ENCODE data around the gene BCL6B.

The BCL6B gene

DNA sequence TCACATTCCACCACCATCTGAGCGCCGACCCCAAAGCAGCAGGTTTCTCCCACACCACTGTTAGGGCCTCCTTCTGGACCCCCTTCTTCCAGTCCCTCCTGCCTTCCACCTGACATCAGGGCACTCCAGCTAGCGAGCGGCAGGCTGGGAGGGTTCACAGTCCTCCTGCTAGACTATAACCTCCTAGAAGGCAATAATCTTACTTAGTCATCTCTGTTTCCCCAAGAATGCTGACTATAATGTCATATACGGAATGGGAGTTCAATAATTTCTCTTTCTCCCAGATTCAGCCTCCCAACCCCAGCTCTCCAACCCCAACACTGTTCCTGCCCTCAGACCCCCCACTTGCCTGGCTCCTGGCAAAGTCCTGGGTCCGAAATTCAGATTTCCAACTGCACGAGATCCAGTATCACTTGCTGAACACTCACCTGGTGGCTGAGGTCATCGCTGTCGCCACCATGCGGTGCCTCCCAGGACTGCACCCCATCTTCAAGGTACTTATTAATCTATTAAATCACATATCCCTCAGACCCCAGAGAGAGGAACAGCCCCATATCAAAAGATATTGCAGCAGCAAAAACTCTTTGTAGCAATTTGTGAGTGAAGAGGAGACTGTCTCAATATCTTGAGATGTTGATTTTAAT lies 21.4 kb upstream of the BCL6B start:
- Mint-ChIP-seq H3K4me1 (ENCODE audit: low read depth) (peaks cover 15% of the 10 kb centered on the region), H3K4me3 (no peak overlapping the region), H3K27me3 (no peaks in the 10 kb centered on the region), H3K27ac (no peak overlapping the region), H3K36me3 (ENCODE audit: low read depth) (peaks cover 72% of the 10 kb centered on the region), H3K9me3 (no peaks in the 10 kb centered on the region)
- peak; percentile 64 for DNase-seq

DNA sequence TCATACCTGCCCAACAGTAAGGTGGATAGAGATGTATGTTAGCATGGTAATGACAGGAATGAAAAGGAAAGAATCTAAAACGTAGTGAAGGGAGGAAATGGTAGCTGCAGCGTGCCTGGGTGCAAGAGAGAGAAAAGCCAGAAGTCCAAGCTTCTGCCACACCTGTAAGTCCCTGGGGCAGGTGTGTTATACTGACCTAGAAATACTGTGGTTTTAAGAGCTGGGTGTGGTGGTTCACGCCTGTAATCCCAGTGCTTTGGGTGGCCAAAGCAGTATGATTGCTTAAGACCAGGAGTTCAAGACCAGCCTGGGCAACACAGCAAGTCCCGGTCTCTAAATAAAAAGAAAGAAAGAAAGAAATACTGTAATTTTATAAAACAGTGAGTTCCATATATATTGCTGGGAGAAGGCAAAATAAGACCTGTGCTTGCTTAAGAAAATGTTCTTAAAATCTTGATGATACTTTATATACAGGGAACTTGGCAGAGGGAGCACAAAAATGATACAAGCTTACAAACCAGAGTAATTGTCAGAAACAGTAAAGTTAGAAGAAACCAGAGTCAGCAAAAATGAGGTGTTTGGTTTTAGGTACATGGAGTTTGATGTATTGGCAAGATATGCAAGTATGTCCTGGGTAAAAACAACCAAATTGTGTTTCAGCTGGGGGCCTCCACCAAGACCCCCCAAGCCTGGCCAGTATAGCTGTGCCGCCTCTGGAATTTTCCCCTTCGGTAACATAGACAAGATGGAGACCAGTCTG lies 20.4 kb upstream of the BCL6B start:
- peak overlapping the region; percentile 13 for H3K27ac Mint-ChIP-seq
- H3K9me3 Mint-ChIP-seq: no peaks in the 10 kb centered on the region
- peaks cover 17% of the 10 kb centered on the region for H3K4me1 Mint-ChIP-seq (ENCODE audit: low read depth)
- H3K27me3 Mint-ChIP-seq: no peaks in the 10 kb centered on the region
- DNase-seq: no peak
- H3K36me3 Mint-ChIP-seq (ENCODE audit: low read depth): peaks cover 72% of the 10 kb centered on the region
- H3K4me3 Mint-ChIP-seq: no peak overlapping the region

GRCh38 chr17:7003745-7004144 lies 19.1 kb upstream of the BCL6B start:
- Mint-ChIP-seq H3K36me3 (ENCODE audit: low read depth) (peaks cover 66% of the 10 kb centered on the region), H3K4me3 (no peak overlapping the region), H3K4me1 (ENCODE audit: low read depth) (peaks cover 16% of the 10 kb centered on the region), H3K9me3 (no peaks in the 10 kb centered on the region), H3K27ac (no peak overlapping the region), H3K27me3 (no peaks in the 10 kb centered on the region)
- DNase-seq: no peak

GRCh38 chr17:7004398-7005253 lies 18.2 kb upstream of the BCL6B start:
- peak; percentile 49 for DNase-seq
- Mint-ChIP-seq H3K36me3 (ENCODE audit: low read depth) (peaks cover 65% of the 10 kb centered on the region), H3K27me3 (no peaks in the 10 kb centered on the region), H3K4me1 (ENCODE audit: low read depth) (peaks cover 25% of the 10 kb centered on the region), H3K9me3 (no peaks in the 10 kb centered on the region), H3K4me3 (no peak overlapping the region), H3K27ac (peak overlapping the region; percentile 16)

DNA sequence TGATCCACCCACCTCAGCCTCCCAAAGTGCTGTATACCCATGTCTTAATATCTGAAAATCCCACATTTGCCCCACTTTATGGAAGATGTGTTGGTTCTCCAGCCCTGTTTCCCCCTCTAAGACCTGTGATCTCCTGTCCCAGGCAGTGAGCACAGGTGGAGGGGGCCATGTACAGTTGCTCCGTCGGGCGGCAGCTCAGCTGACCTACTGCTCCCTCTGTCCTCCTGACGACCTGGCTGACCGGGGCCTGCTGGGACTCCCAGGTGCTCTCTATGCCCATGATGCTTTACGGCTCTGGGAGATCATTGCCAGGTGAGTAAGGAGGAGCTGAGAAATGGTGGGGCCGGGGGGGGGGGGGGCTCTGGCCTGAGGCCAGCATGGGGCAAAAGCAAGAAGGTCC lies 17.1 kb upstream of the BCL6B start:
- no peak overlapping the region for H3K27ac Mint-ChIP-seq
- no peaks in the 10 kb centered on the region for H3K27me3 Mint-ChIP-seq
- peaks cover 36% of the 10 kb centered on the region for H3K4me1 Mint-ChIP-seq (ENCODE audit: low read depth)
- H3K4me3 Mint-ChIP-seq: no peak overlapping the region
- no peaks in the 10 kb centered on the region for H3K9me3 Mint-ChIP-seq
- H3K36me3 Mint-ChIP-seq (ENCODE audit: low read depth): peaks cover 63% of the 10 kb centered on the region
- no peak for DNase-seq

DNA sequence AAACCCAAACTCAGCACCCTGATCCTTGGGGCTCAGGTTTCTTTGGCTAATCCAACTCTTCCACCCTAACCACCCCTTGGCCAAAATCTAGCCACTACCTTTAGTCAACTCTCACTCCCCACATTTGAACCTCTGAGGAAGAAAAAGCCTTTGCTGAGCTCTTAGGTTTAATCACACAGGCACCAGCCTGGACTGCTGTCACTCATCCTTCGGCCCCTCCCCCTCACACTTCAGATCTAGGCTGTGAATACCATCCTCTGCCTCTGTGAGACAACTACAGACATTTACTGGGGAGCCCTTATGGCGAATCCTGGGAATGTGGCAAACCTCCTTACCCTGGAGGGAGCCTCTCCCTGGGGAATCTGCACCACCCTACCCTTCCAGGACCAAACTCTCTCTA lies 15.7 kb upstream of the BCL6B start:
- Mint-ChIP-seq H3K4me3 (no peak overlapping the region), H3K4me1 (ENCODE audit: low read depth) (peaks cover 48% of the 10 kb centered on the region), H3K27me3 (no peaks in the 10 kb centered on the region), H3K36me3 (ENCODE audit: low read depth) (peaks cover 59% of the 10 kb centered on the region), H3K9me3 (no peaks in the 10 kb centered on the region), H3K27ac (peak overlapping the region; percentile 41)
- DNase-seq: no peak

DNA sequence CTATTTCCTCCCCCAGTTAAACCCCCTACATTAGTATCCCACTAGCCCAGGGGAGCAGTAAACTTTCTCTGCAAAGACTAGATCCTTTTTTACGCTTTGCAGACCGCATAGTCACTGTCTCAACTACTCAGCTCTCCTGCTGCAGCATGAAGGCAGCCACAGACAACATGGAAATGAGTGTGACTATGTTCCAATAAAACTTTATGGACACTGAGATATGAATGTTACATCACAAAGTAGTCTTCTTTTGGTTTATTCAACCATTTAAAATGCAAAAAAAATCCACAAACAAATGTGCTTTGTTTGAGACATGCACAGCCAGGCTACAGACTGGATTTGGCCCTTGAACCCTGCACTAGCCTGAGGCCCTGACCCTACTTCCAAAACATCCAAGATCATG lies 12.3 kb upstream of the BCL6B start:
- no peak for DNase-seq
- Mint-ChIP-seq H3K36me3 (ENCODE audit: low read depth) (peaks cover 70% of the 10 kb centered on the region), H3K9me3 (no peaks in the 10 kb centered on the region), H3K4me1 (ENCODE audit: low read depth) (peaks cover 49% of the 10 kb centered on the region), H3K27ac (peak overlapping the region; percentile 80), H3K27me3 (no peaks in the 10 kb centered on the region), H3K4me3 (peak overlapping the region; percentile 63)

DNA sequence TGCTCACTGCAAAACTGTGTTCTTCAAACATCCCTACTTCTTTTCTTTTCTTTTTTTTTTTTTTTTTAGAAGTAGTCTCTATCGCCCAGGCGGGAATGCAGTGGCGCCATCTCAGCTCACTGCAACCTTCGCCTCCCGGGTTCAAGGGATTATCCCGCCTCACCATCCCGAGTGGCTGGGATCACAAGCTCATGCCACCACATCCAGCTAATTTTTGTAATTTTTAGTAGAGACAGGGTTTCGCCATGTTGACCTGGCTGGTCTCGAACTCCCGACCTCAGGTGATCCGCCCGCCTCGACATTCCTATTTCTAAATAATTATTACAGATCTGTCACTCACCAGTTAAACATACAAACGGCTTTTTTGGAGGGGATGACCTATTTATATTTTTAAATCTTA lies 11.4 kb upstream of the BCL6B start:
- Mint-ChIP-seq H3K27ac (peak overlapping the region; percentile 100), H3K4me1 (ENCODE audit: low read depth) (peaks cover 58% of the 10 kb centered on the region), H3K9me3 (no peaks in the 10 kb centered on the region), H3K27me3 (no peaks in the 10 kb centered on the region), H3K36me3 (ENCODE audit: low read depth) (peaks cover 74% of the 10 kb centered on the region), H3K4me3 (peak overlapping the region; percentile 98)
- DNase-seq: no peak

GRCh38 chr17:7011942-7012254 lies 11.0 kb upstream of the BCL6B start:
- Mint-ChIP-seq H3K9me3 (no peaks in the 10 kb centered on the region), H3K27ac (peak overlapping the region; percentile 100), H3K4me3 (peak overlapping the region; percentile 98), H3K27me3 (no peaks in the 10 kb centered on the region), H3K4me1 (ENCODE audit: low read depth) (peaks cover 63% of the 10 kb centered on the region), H3K36me3 (ENCODE audit: low read depth) (peaks cover 75% of the 10 kb centered on the region)
- DNase-seq: no peak

DNA sequence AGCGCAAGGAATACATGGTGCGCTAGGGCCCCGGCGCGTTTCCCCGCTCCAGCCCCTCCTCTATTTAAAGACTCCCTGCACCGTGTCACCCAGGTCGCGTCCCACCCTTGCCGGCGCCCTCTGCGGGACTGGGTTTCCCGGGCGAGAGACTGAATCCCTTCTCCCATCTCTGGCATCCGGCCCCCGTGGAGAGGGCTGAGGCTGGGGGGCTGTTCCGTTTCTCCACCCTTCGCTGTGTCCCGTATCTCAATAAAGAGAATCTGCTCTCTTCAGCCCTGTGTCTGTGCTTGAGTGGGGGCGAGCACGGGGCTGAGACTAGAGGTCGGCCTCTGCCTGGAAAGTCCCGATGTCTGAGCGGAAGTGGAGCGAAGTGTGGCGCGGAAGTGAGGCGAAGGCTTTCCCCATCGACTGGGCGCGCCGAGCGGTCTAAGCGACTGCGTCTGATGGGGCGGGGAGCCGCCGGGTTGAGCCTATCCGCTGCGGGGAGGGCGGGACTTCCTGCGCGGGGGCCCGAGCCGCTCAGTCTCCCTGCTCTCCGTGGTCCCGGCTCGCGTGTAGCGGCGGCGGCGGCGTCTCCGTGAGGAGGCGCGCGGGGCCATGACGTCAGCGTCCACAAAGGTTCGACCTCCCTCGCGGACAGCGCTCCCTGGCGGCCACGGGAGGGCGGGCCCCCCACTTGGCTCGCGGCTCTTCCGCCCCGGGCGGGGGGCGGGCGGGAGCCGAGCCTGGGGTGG lies 8.4 kb upstream of the BCL6B start:
- Mint-ChIP-seq H3K4me1 (ENCODE audit: low read depth) (peaks cover 65% of the 10 kb centered on the region), H3K27ac (peak overlapping the region; percentile 100), H3K36me3 (ENCODE audit: low read depth) (peaks cover 70% of the 10 kb centered on the region), H3K27me3 (no peaks in the 10 kb centered on the region), H3K4me3 (peak overlapping the region; percentile 98), H3K9me3 (no peaks in the 10 kb centered on the region)
- DNase-seq: peak; percentile 97

DNA sequence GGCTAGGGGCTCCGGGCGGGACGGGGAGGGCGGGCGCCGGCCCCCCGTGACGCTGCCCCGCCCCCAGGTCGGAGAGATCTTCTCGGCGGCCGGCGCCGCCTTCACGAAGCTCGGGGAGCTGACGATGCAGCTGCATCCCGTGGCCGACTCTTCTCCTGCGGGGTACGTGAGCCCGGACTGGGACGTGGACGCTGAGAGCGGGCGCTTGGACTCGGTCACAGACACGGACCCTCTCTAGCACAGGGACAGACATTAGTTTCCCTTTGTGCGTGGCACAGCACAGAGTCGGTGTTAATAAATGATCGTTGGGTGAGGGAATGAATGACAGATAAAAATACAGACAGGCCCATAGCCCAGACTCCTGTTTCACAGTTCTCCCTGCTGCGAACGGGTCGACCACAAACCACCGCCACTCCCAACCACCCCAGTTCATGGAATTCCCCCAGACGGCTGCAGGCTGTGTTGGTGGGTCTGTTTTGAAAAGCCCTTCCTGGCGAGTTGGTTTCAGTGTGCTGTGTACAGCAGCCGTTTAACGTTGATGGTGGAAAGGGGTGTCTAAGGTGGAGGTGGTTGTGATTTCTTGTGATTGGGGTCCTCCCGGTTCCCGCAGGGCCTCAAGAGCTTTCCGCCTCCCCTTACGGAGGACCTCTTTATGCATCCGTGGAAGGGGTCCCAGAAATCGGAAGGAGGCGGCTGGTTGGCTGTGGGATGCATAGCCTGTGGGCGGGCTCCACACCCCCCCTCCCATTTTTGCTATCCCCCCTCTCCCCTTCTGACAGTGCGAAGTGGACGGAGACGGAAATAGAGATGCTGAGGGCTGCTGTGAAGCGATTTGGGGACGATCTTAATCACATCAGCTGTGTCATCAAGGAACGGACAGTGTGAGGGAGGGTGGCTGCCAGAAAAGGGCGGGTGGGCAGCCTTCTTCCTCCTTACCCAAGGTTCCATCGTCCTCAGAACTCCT lies 7.6 kb upstream of the BCL6B start:
- Mint-ChIP-seq H3K36me3 (ENCODE audit: low read depth) (peaks cover 62% of the 10 kb centered on the region), H3K27ac (peak overlapping the region; percentile 98), H3K27me3 (no peaks in the 10 kb centered on the region), H3K4me3 (peak overlapping the region; percentile 98), H3K4me1 (ENCODE audit: low read depth) (peaks cover 56% of the 10 kb centered on the region), H3K9me3 (no peaks in the 10 kb centered on the region)
- DNase-seq: peak; percentile 81

DNA sequence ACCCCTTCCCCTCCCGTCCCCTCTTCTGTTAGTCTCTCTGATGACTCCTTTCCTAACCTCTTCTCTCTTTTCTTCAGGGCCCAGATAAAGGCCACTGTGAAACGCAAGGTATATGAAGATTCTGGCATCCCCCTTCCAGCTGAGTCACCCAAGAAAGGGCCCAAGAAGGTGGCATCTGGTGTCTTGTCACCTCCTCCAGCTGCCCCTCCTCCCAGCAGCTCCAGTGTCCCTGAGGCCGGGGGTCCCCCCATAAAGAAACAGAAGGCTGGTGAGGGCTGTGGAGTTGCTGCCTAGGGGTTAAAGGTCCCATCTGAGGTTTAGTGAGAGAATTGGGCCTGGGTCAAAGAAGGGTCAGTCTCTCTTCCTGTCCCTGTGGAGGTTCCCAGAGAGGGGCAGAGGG lies 6.4 kb upstream of the BCL6B start:
- Mint-ChIP-seq H3K27ac (peak overlapping the region; percentile 98), H3K27me3 (no peaks in the 10 kb centered on the region), H3K4me3 (peak overlapping the region; percentile 98), H3K36me3 (ENCODE audit: low read depth) (peaks cover 57% of the 10 kb centered on the region), H3K9me3 (no peaks in the 10 kb centered on the region), H3K4me1 (ENCODE audit: low read depth) (peaks cover 49% of the 10 kb centered on the region)
- no peak for DNase-seq
